Endothelial cell of umbilical vein (primary cell): ENCODE results near the gene ARHGEF26.

Source experiments
- EZH2 ChIP-seq: IDR thresholded peaks from 2 replicates; pipeline ENCODE4 v1.6.1; 2012; ENCODE audit warnings: borderline replicate concordance, low read depth, mild to moderate bottlenecking, moderate library complexity, low read length, inconsistent platforms; ENCODE audit not compliant: severe bottlenecking
- FOS ChIP-seq: IDR thresholded peaks from 2 replicates; pipeline ENCODE4 v1.6.1; 2011; ENCODE audit warnings: mild to moderate bottlenecking, low read length, moderate library complexity, borderline replicate concordance; ENCODE audit not compliant: insufficient read depth
- POLR2A ChIP-seq: IDR thresholded peaks from 2 replicates; pipeline ENCODE4 v1.6.1; 2012; ENCODE audit warnings: low read depth, mild to moderate bottlenecking, control low read depth, low read length
- POLR2AphosphoS5 ChIP-seq: IDR thresholded peaks from 2 replicates; pipeline ENCODE4 v1.6.1; 2012; ENCODE audit warnings: low read depth, mild to moderate bottlenecking, control low read depth, low read length, moderate library complexity; ENCODE audit not compliant: insufficient read depth
- TF ChIP-seq, protein P1 (sequence below), 2 donors: IDR thresholded peaks; 1 replicate in 1 of 2; 2 replicates in 1 of 2; pipeline ENCODE4 v1.5.1; 2011; ENCODE audit warnings: low read length in 2 of 2, mild to moderate bottlenecking in 2 of 2, moderate library complexity in 2 of 2, control low read depth in 1 of 2, inconsistent platforms in 1 of 2, low read depth in 1 of 2; ENCODE audit not compliant: insufficient read depth in 1 of 2; ENCODE audit errors: extremely low read depth in 1 of 2
- TF ChIP-seq, protein P2 (sequence below): IDR thresholded peaks from 2 replicates; pipeline ENCODE4 v1.6.1; 2011; ENCODE audit not compliant: insufficient read depth, insufficient read length

DNA sequence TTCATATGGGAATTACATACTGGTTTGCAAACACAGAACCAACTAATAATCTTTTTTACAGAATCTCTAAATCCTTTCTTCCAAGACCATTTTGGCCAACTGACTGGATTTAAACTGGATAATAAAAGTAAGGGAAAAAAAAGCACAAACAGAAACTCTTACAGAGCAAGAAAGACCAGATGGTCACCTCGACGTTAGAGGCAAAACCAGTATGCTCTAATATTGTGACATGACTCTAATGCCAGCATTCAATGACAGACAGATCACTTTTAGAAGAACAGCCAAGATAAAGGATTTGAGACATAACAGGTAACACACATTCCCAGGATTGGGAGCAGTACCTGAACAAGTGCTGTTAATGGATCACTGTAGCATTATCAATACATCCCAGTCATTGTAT, 152.2 kb downstream of the ARHGEF26 start:
- TF ChIP-seq POLR2A = no peak
- TF ChIP-seq, protein P1, sequence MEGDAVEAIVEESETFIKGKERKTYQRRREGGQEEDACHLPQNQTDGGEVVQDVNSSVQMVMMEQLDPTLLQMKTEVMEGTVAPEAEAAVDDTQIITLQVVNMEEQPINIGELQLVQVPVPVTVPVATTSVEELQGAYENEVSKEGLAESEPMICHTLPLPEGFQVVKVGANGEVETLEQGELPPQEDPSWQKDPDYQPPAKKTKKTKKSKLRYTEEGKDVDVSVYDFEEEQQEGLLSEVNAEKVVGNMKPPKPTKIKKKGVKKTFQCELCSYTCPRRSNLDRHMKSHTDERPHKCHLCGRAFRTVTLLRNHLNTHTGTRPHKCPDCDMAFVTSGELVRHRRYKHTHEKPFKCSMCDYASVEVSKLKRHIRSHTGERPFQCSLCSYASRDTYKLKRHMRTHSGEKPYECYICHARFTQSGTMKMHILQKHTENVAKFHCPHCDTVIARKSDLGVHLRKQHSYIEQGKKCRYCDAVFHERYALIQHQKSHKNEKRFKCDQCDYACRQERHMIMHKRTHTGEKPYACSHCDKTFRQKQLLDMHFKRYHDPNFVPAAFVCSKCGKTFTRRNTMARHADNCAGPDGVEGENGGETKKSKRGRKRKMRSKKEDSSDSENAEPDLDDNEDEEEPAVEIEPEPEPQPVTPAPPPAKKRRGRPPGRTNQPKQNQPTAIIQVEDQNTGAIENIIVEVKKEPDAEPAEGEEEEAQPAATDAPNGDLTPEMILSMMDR (IDR thresholded peaks at IDR 0.05; ENCODE audit: extremely low read depth in 1 of 2, insufficient read depth in 1 of 2, low read depth in 1 of 2, low read length in 2 of 2) = no peak
- no peak for TF ChIP-seq POLR2AphosphoS5
- TF ChIP-seq EZH2 = no peak
- TF ChIP-seq, protein P2, sequence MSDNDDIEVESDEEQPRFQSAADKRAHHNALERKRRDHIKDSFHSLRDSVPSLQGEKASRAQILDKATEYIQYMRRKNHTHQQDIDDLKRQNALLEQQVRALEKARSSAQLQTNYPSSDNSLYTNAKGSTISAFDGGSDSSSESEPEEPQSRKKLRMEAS = no peak
- TF ChIP-seq FOS = no peak
